Loucy (cell line): ENCODE data around the gene GRM2.

Source experiments
- EZH2phosphoT487 ChIP-seq: fragments of 200-600 bp; IDR thresholded peaks from 2 replicates; pipeline ENCODE4 v1.6.1; 2018; ENCODE audit warnings: antibody characterized with exemption, mild to moderate bottlenecking, moderate library complexity, borderline replicate concordance
- TF ChIP-seq, protein P1 (sequence below): fragments of 200-600 bp; sonication (generic); conservative IDR thresholded peaks from 2 replicates; pipeline ENCODE4 v1.5.1; 2014; ENCODE audit warnings: mild to moderate bottlenecking, antibody characterized with exemption, low read length

DNA sequence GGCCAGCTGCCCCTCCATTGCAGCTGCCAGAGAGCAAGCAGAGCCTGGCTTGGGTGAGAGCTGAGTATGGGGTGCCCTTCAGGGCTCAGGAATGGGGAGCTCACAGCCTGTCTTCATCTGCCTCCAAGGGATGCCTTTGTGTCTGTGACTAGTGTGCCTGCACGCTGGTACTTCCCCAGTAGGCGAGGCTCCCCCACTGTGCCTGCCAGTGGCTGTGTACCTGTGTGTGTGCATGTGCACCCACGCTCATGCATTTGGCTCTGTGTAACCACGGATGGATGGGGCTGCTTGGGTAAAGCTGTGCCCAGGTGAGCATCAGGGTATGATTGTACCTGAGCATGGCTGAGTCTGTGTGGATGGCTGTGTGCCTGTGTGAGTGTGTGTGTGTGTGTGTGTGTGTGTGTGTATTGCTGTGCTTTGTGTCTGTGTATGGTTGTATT lies 2.3 kb upstream of the GRM2 start:
- TF ChIP-seq, protein P1, sequence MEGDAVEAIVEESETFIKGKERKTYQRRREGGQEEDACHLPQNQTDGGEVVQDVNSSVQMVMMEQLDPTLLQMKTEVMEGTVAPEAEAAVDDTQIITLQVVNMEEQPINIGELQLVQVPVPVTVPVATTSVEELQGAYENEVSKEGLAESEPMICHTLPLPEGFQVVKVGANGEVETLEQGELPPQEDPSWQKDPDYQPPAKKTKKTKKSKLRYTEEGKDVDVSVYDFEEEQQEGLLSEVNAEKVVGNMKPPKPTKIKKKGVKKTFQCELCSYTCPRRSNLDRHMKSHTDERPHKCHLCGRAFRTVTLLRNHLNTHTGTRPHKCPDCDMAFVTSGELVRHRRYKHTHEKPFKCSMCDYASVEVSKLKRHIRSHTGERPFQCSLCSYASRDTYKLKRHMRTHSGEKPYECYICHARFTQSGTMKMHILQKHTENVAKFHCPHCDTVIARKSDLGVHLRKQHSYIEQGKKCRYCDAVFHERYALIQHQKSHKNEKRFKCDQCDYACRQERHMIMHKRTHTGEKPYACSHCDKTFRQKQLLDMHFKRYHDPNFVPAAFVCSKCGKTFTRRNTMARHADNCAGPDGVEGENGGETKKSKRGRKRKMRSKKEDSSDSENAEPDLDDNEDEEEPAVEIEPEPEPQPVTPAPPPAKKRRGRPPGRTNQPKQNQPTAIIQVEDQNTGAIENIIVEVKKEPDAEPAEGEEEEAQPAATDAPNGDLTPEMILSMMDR, result no peak
- no peak for TF ChIP-seq EZH2phosphoT487
